A549 (cell line): ENCODE results near the gene SFI1. TPM values are rescaled to one million over a fixed set of nuclear protein-coding genes. Genes with fewer than 3 reads are reported as not detected.
"Not testable (repeated sequence)": the region's sequence is repeated elsewhere in the genome, so short reads cannot be mapped to it uniquely, and the experiment has no call there.

ENCODE experiments used
- ATAC-seq, 2 experiments: fragments of 200-7000 bp in 1 of 2; fragments of >200 bp in 1 of 2; cut with Nextera tagmentation in 1 of 2; cut with Tn5 transposase in 1 of 2; 3 replicates each; pipeline versions ENCODE4 v1.8.0 to v1.9.1; 2018 to 2020; ENCODE audit warnings: mild to moderate bottlenecking in 1 of 2, moderate library complexity in 1 of 2
- CTCF ChIA-PET: fragments of 300-600 bp; sonication (Branson Sonifier 250); formaldehyde crosslinking; extraction: SDS; loops from one replicate; lab custom pipeline; 2021; ENCODE audit warnings: antibody characterized with exemption, inconsistent platforms; lab: Yijun Ruan, JAX
- POLR2A ChIA-PET: fragments of 350-600 bp; formaldehyde crosslinking; extraction: SDS; loops from one replicate; lab custom pipeline; 2021; ENCODE audit warnings: antibody characterized with exemption, inconsistent platforms; lab: Yijun Ruan, JAX
- DNase-seq, 2 experiments: peaks; one replicate each; pipeline versions ENCODE4 v3.0.0 to v3.0.0-alpha.2; 2011 to 2016; ENCODE audit warnings: low read depth in 1 of 2, low spot score in 1 of 2
- FAIRE-seq: peaks from 2 replicates; lab custom pipeline; 2011; peaks lifted over from hg19 to GRCh38; lab: Jason Lieb, UNC
- H3K27ac ChIP-seq, 2 experiments: fragments of >200 bp; sonication (Bioruptor Twin); formaldehyde crosslinking; 3 replicates each; pipeline ENCODE4 v1.5.1; 2016 to 2017
- H3K4me1 ChIP-seq: fragments of >200 bp; sonication (Bioruptor Twin); formaldehyde crosslinking; 3 replicates; pipeline ENCODE4 v1.6.1; 2016
- H3K4me2 ChIP-seq: fragments of >200 bp; sonication (Bioruptor Twin); formaldehyde crosslinking; 3 replicates; pipeline ENCODE4 v1.6.1; 2016
- H3K4me3 ChIP-seq: fragments of >200 bp; sonication (Bioruptor Twin); formaldehyde crosslinking; 3 replicates; pipeline ENCODE4 v1.5.1; 2016
- H3K9me3 ChIP-seq: fragments of >200 bp; sonication (Bioruptor Twin); formaldehyde crosslinking; 3 replicates; pipeline ENCODE4 v1.6.1; 2016
- BHLHE40 ChIP-seq: IDR thresholded peaks from 2 replicates; pipeline ENCODE4 v1.6.1; 2012; ENCODE audit warnings: low read depth, low read length, inconsistent platforms
- CBX8 ChIP-seq: fragments of 200-600 bp; sonication (generic); IDR thresholded peaks from 2 replicates; pipeline ENCODE4 v1.6.1; 2016
- CHD2 ChIP-seq: fragments of 150-350 bp; IDR thresholded peaks from 2 replicates; pipeline ENCODE4 v1.6.1; 2014; ENCODE audit warnings: low read length; ENCODE audit not compliant: partially characterized antibody
- EHMT2 ChIP-seq: fragments of 200-600 bp; sonication (generic); IDR thresholded peaks from 2 replicates; pipeline ENCODE4 v1.6.1; 2016; ENCODE audit warnings: antibody characterized with exemption, low read depth, mild to moderate bottlenecking, moderate library complexity
- FOSB ChIP-seq: fragments of 250-450 bp; sonication (Bioruptor Pico); IDR thresholded peaks from 2 replicates; pipeline ENCODE4 v1.5.0; 2020; ENCODE audit warnings: mild to moderate bottlenecking, moderate library complexity
- FOSL2 ChIP-seq, 2 experiments: fragments of 450-650 bp in 1 of 2; fragments of >200 bp in 1 of 2; sonication (Bioruptor Twin) in 1 of 2; formaldehyde crosslinking; IDR thresholded peaks; 2 replicates each; pipeline versions ENCODE4 v1.5.0 to v1.6.1; 2016 to 2020; ENCODE audit warnings: mild to moderate bottlenecking in 1 of 2, moderate library complexity in 1 of 2
- HEYL ChIP-seq: fragments of 250-450 bp; sonication (Bioruptor Pico); IDR thresholded peaks from 2 replicates; pipeline ENCODE4 v1.8.0; 2021; ENCODE audit warnings: mild to moderate bottlenecking, moderate library complexity
- HOXA7 ChIP-seq: fragments of 250-450 bp; sonication (Bioruptor Pico); IDR thresholded peaks from 2 replicates; pipeline ENCODE4 v1.5.0; 2020; ENCODE audit warnings: mild to moderate bottlenecking, moderate library complexity
- MAZ ChIP-seq: fragments of 150-350 bp; IDR thresholded peaks from 2 replicates; pipeline ENCODE4 v1.6.1; 2014; ENCODE audit warnings: antibody characterized with exemption, low read depth, low read length, borderline replicate concordance
- RAD21 ChIP-seq, 2 experiments: fragments of >200 bp in 1 of 2; sonication (Bioruptor Twin) in 1 of 2; formaldehyde crosslinking in 1 of 2; IDR thresholded peaks in 1 of 2; conservative IDR thresholded peaks in 1 of 2; 2 replicates in 1 of 2; 3 replicates in 1 of 2; pipeline ENCODE4 v1.6.1; 2012 to 2018; ENCODE audit warnings: inconsistent platforms in 1 of 2
- SMC3 ChIP-seq: fragments of >200 bp; sonication (Bioruptor Twin); formaldehyde crosslinking; IDR thresholded peaks from 3 replicates; pipeline ENCODE4 v1.6.1; 2018; ENCODE audit warnings: inconsistent platforms
- ZSCAN20 ChIP-seq: fragments of 250-450 bp; sonication (Bioruptor Pico); IDR thresholded peaks from 2 replicates; pipeline ENCODE4 v1.8.0; 2022; ENCODE audit warnings: mild to moderate bottlenecking, moderate library complexity
- WGBS: methylation state at CpG from one replicate; pipeline ENCODE4 v1.1.6; 2017; ENCODE audit errors: missing lambda C conversion rate; 5-methylcytosine and 5-hydroxymethylcytosine counted together
- polyA plus RNA-seq, 4 experiments: library from polyadenylated mRNA; depleted of rRNA in 3 of 4; stranded (reverse); fragments of >200 nt; fragmentation: RNase III in 1 of 4; extraction: RNeasy Plus Mini Kit Qiagen cat#74134 plus additional on column Dnase treatment in 1 of 4; gene quantifications; 2 replicates in 3 of 4; 3 replicates in 1 of 4; pipeline ENCODE4 v1.2.3, GENCODE V29; 2011 to 2017
- TF ChIP-seq, protein P1 (sequence below): fragments of 450-650 bp; IDR thresholded peaks from 2 replicates; pipeline ENCODE4 v1.6.1; 2014; ENCODE audit warnings: antibody characterized with exemption
- TF ChIP-seq, protein P2 (sequence below): fragments of 150-350 bp; IDR thresholded peaks from 2 replicates; pipeline ENCODE4 v1.6.1; 2014; ENCODE audit warnings: low read depth, mild to moderate bottlenecking, low read length
- TF ChIP-seq, protein P3 (sequence below): fragments of 200-600 bp; sonication (generic); IDR thresholded peaks from 2 replicates; pipeline ENCODE4 v1.6.1; 2016; ENCODE audit warnings: antibody characterized with exemption, mild to moderate bottlenecking, moderate library complexity
- TF ChIP-seq, protein P4 (sequence below): fragments of >200 bp; sonication (Bioruptor Twin); formaldehyde crosslinking; IDR thresholded peaks from 3 replicates; pipeline ENCODE4 v1.6.1; 2016
- TF ChIP-seq, protein P5 (sequence below): IDR thresholded peaks from 2 replicates; pipeline ENCODE4 v1.6.1; 2012
- TF ChIP-seq, protein P6 (sequence below): IDR thresholded peaks from 2 replicates; pipeline ENCODE4 v1.6.1; 2012

Gene SFI1
- polyA plus RNA-seq, 2 of the 4 experiments (the other 2 are of a cell fraction): 6.8 to 17.9 TPM

DNA sequence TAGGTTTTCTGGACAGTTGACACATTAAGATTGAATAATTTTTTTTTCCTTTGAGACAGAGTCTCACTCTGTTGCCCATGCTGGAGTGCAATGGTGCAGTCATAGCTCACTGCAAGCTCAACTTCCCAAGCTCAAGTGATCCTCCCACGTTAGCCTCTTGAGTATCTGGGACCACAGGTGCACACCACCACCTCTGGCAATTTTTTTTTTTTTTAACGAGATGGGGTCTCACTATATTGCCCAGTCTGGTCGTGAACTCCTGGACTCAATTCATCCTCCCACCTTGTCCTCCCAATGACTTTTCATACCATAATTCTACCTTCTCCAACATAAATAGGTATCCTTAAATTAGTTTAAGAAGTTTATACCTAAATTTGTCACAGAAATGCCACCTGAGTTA is 15.2 kb upstream of the SFI1 start:
- Histone ChIP-seq H3K27ac (no peak overlapping the region), H3K4me1 (no peaks in the 10 kb centered on the region), H3K4me3 (no peak overlapping the region), H3K9me3 (no peaks in the 10 kb centered on the region), H3K4me2 (no peak overlapping the region)
- DNase-seq (no peak), FAIRE-seq (no peak), ATAC-seq (no peak)
- POLR2A ChIA-PET: no interaction called here
- CTCF ChIA-PET: no interaction called here
- TF ChIP-seq BHLHE40 (no peak), CBX8 (no peak), FOSB (CRISPR knock-in tag) (no peak), ZSCAN20 (CRISPR knock-in tag) (no peak), HEYL (CRISPR knock-in tag) (no peak), CHD2 (no peak), HOXA7 (no peak), EHMT2 (no peak), FOSL2 (IDR thresholded peaks at IDR 0.05) (no peak), FOSL2 (CRISPR knock-in tag; IDR thresholded peaks at IDR 0.05) (no peak), SMC3 (no peak), MAZ (no peak), RAD21 (conservative IDR thresholded peaks at IDR 0.05 in 1 of 2, IDR thresholded peaks at IDR 0.05 in 1 of 2) (no peak)
- TF ChIP-seq, protein P1, sequence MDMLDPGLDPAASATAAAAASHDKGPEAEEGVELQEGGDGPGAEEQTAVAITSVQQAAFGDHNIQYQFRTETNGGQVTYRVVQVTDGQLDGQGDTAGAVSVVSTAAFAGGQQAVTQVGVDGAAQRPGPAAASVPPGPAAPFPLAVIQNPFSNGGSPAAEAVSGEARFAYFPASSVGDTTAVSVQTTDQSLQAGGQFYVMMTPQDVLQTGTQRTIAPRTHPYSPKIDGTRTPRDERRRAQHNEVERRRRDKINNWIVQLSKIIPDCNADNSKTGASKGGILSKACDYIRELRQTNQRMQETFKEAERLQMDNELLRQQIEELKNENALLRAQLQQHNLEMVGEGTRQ: no peak
- TF ChIP-seq, protein P2, sequence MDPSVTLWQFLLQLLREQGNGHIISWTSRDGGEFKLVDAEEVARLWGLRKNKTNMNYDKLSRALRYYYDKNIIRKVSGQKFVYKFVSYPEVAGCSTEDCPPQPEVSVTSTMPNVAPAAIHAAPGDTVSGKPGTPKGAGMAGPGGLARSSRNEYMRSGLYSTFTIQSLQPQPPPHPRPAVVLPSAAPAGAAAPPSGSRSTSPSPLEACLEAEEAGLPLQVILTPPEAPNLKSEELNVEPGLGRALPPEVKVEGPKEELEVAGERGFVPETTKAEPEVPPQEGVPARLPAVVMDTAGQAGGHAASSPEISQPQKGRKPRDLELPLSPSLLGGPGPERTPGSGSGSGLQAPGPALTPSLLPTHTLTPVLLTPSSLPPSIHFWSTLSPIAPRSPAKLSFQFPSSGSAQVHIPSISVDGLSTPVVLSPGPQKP: no peak
- TF ChIP-seq, protein P3, sequence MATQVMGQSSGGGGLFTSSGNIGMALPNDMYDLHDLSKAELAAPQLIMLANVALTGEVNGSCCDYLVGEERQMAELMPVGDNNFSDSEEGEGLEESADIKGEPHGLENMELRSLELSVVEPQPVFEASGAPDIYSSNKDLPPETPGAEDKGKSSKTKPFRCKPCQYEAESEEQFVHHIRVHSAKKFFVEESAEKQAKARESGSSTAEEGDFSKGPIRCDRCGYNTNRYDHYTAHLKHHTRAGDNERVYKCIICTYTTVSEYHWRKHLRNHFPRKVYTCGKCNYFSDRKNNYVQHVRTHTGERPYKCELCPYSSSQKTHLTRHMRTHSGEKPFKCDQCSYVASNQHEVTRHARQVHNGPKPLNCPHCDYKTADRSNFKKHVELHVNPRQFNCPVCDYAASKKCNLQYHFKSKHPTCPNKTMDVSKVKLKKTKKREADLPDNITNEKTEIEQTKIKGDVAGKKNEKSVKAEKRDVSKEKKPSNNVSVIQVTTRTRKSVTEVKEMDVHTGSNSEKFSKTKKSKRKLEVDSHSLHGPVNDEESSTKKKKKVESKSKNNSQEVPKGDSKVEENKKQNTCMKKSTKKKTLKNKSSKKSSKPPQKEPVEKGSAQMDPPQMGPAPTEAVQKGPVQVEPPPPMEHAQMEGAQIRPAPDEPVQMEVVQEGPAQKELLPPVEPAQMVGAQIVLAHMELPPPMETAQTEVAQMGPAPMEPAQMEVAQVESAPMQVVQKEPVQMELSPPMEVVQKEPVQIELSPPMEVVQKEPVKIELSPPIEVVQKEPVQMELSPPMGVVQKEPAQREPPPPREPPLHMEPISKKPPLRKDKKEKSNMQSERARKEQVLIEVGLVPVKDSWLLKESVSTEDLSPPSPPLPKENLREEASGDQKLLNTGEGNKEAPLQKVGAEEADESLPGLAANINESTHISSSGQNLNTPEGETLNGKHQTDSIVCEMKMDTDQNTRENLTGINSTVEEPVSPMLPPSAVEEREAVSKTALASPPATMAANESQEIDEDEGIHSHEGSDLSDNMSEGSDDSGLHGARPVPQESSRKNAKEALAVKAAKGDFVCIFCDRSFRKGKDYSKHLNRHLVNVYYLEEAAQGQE: no peak
- TF ChIP-seq, protein P4, sequence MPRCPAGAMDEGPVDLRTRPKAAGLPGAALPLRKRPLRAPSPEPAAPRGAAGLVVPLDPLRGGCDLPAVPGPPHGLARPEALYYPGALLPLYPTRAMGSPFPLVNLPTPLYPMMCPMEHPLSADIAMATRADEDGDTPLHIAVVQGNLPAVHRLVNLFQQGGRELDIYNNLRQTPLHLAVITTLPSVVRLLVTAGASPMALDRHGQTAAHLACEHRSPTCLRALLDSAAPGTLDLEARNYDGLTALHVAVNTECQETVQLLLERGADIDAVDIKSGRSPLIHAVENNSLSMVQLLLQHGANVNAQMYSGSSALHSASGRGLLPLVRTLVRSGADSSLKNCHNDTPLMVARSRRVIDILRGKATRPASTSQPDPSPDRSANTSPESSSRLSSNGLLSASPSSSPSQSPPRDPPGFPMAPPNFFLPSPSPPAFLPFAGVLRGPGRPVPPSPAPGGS: no peak
- TF ChIP-seq, protein P5, sequence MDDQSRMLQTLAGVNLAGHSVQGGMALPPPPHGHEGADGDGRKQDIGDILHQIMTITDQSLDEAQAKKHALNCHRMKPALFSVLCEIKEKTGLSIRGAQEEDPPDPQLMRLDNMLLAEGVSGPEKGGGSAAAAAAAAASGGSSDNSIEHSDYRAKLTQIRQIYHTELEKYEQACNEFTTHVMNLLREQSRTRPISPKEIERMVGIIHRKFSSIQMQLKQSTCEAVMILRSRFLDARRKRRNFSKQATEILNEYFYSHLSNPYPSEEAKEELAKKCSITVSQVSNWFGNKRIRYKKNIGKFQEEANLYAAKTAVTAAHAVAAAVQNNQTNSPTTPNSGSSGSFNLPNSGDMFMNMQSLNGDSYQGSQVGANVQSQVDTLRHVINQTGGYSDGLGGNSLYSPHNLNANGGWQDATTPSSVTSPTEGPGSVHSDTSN: no peak
- TF ChIP-seq, protein P6, sequence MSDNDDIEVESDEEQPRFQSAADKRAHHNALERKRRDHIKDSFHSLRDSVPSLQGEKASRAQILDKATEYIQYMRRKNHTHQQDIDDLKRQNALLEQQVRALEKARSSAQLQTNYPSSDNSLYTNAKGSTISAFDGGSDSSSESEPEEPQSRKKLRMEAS: no peak
- WGBS: 89% methylated on average over 3 of the region's 3 CpGs

DNA sequence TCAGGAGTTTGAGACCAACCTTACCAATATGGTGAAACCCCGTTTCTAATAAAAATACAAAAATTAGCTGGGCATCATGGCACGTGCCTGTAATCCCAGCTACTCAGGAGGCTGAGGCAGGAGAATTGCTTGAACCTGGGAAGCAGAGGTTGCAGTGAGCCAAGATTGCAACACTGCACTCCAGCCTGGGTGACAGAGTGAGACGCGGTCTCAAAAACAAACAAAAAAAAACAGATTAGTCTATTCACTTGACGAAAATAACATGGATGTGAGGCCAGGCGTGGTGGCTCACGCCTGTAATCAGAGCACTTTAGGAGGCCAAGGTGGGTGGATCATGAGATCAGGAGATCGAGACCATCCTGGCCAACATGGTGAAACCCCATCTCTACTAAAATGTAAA is 13.9 kb upstream of the SFI1 start:
- DNase-seq, CTCF ChIA-PET, H3K4me2 ChIP-seq, H3K27ac ChIP-seq, FAIRE-seq, ATAC-seq, H3K4me1 ChIP-seq, H3K9me3 ChIP-seq, H3K4me3 ChIP-seq, POLR2A ChIA-PET: not testable (repeated sequence)
- 92% methylated on average over 8 of the region's 8 CpGs for WGBS

DNA sequence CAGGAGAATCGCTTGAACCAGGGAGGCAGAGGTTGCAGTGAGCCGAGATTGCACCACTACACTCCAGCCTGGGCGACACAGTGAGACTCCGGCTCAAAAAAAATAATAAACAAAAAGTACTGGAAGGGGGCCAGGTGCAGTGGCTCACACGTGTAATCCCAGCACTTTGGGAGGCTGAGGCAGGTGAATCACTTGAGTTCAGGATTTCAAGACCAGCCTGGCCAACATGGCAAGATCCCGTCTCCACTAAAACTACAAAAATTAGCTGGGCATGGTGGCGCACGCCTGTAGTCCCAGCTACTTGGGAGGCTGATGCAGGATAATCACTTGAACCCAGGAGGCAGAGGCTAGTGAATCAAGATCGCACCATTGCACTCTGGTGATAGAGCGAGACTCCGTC is 10.0 kb upstream of the SFI1 start:
- POLR2A ChIA-PET, H3K4me3 ChIP-seq, ATAC-seq, H3K4me2 ChIP-seq, DNase-seq, H3K9me3 ChIP-seq, FAIRE-seq, H3K27ac ChIP-seq: not testable (repeated sequence)
- WGBS: 89% methylated on average over 11 of the region's 11 CpGs
- CTCF ChIA-PET: interaction anchor here (0.7 kb wide), 1 partner anchor 781 kb away, joined by 3 read pairs; no protein-coding TSS in a partner anchor
- peaks cover 15% of the 10 kb centered on the region for H3K4me1 ChIP-seq
